COLO668 (cell line): ENCODE data around the gene NTS.

Source experiments
- DNase-seq: peaks from one replicate; lab custom pipeline; 2025; ENCODE audit not compliant: unreplicated experiment; lab: John Stamatoyannopoulos, UW

The NTS gene

DNA sequence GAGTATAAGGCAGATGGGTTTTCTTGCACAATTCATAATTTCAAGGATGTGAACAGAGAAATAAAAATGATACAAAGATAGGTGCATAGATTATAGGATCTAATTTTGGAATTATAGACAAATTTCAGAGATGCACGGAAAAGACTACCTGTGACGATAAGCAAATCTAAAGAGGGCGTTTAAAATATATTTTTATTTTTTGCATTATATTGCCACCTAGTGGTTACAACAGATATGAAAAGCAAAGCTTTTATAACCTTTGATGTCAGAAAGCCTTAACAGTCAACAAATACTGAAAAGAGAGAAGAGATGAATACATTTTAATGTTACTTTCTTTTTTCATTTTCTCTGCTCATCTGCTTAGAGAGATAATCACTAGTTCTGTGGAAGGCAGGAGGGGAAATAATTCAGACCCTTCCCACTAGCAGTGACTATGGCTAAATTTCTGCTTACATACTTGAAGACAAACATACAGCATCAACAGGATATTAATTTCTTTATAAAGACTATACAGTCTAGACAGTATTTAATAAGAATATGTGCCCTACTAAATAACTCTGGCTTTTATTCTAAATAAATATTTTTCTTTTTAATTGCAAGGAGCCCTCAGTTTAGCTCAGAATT is 46.3 kb downstream of the NTS start:
- DNase-seq = no peak

GRCh38 chr12:85923767-85924331 is 49.8 kb downstream of the NTS start:
- DNase-seq = no peak

DNA sequence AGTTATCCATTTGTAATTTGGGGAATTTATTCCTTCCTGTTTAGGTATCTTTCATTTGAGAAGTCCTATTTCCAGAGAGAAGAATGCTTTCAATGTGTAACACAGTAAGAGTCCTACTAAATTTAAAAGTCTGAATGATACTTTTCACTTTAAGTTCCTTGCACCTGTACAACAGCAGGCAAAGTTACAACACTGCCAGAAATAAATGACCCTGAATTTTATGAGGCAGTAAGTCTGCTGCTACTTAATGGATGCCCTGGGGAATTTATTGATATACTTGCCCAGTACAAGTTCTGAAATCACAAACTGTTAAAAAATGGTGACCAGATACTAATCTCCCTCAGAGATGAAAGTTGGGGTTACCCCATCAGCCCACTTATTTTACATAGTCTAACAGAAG is 53.1 kb downstream of the NTS start:
- no peak for DNase-seq
